IMR-90 (cell line): ENCODE results near the gene CWC22. TPM values are rescaled to one million over a fixed set of nuclear protein-coding genes. Genes with fewer than 3 reads are reported as not detected.

Source experiments
- ATAC-seq: fragments of 200-7000 bp; cut with Tn5 transposase; 2 replicates; pipeline ENCODE4 v1.9.1; 2020; ENCODE audit warnings: low read depth, mild to moderate bottlenecking, moderate library complexity
- BruUV-seq: library from RNA; stranded (reverse); fragments of 400-500 nt; replicated peaks from 2 replicates; lab custom pipeline; 2021; lab: Mats Ljungman, UMichigan
- CTCF ChIA-PET: fragments of 300-600 bp; formaldehyde crosslinking; extraction: SDS; loops from one replicate; lab custom pipeline; 2021; ENCODE audit warnings: antibody characterized with exemption; lab: Yijun Ruan, JAX
- POLR2A ChIA-PET: fragments of 300-600 bp; sonication (Branson Sonifier 250); formaldehyde crosslinking; loops from one replicate; lab custom pipeline; 2022; ENCODE audit warnings: antibody characterized with exemption; ENCODE audit not compliant: unreplicated experiment; lab: Charles Lee
- DNase-seq: peaks from one replicate; pipeline ENCODE4 v3.0.0; 2013
- H2AFZ ChIP-seq: replicated peaks from 2 replicates; pipeline ENCODE3; 2013; ENCODE audit warnings: low read length, mild to moderate bottlenecking; ENCODE audit not compliant: poor library complexity
- H2AK5ac ChIP-seq: 2 replicates; pipeline ENCODE4 v1.6.1; 2013; ENCODE audit warnings: low read depth, low read length, inconsistent platforms
- H2AK9ac ChIP-seq: replicated peaks from 2 replicates; pipeline ENCODE3; 2013; ENCODE audit warnings: mild to moderate bottlenecking, low read depth, low read length, moderate library complexity; ENCODE audit not compliant: poor library complexity
- H2BK120ac ChIP-seq: 2 replicates; pipeline ENCODE4 v1.6.1; 2013; ENCODE audit warnings: low read depth, low read length, inconsistent platforms
- H2BK15ac ChIP-seq: 3 replicates; pipeline ENCODE4 v1.6.1; 2013; ENCODE audit warnings: low read depth, low read length, inconsistent platforms
- H2BK20ac ChIP-seq: 2 replicates; pipeline ENCODE4 v1.6.1; 2013; ENCODE audit warnings: low read depth, mild to moderate bottlenecking, inconsistent platforms, low read length, moderate library complexity
- H2BK5ac ChIP-seq: 2 replicates; pipeline ENCODE4 v1.6.1; 2013; ENCODE audit warnings: mild to moderate bottlenecking, low read depth, low read length, inconsistent platforms; ENCODE audit not compliant: poor library complexity, severe bottlenecking
- H3K14ac ChIP-seq: replicated peaks from 2 replicates; pipeline ENCODE4 v1.6.1; 2013; ENCODE audit warnings: low read depth, low read length, inconsistent platforms
- H3K18ac ChIP-seq: 2 replicates; pipeline ENCODE4 v1.6.1; 2013; ENCODE audit warnings: low read depth, low read length, control low read depth
- H3K23ac ChIP-seq: 2 replicates; pipeline ENCODE4 v1.6.1; 2013; ENCODE audit warnings: low read depth, low read length, inconsistent platforms
- H3K27ac ChIP-seq: 2 replicates; pipeline ENCODE4 v1.5.1; 2013; ENCODE audit warnings: mild to moderate bottlenecking, control low read depth, low read length; ENCODE audit not compliant: insufficient read depth
- H3K27me3 ChIP-seq: 2 replicates; pipeline ENCODE4 v1.6.1; 2013; ENCODE audit warnings: low read length; ENCODE audit not compliant: control insufficient read depth, insufficient read depth
- H3K36me3 ChIP-seq: 2 replicates; pipeline ENCODE4 v1.6.1; 2013; ENCODE audit warnings: low read length, mixed read lengths; ENCODE audit not compliant: control insufficient read depth, insufficient read depth
- H3K4ac ChIP-seq: 2 replicates; pipeline ENCODE4 v1.6.1; 2013; ENCODE audit warnings: low read depth, low read length, inconsistent platforms
- H3K4me1 ChIP-seq: 2 replicates; pipeline ENCODE4 v1.6.1; 2013; ENCODE audit warnings: low read length, mixed read lengths; ENCODE audit not compliant: control insufficient read depth, insufficient read depth
- H3K4me2 ChIP-seq: 2 replicates; pipeline ENCODE4 v1.6.1; 2013; ENCODE audit warnings: low read depth, mild to moderate bottlenecking, control low read depth, low read length, moderate library complexity
- H3K4me3 ChIP-seq: 2 replicates; pipeline ENCODE4 v1.5.1; 2013; ENCODE audit warnings: low read depth, mild to moderate bottlenecking, control low read depth, low read length, moderate library complexity; ENCODE audit not compliant: insufficient read depth
- H3K56ac ChIP-seq: 2 replicates; pipeline ENCODE4 v1.6.1; 2013; ENCODE audit warnings: low read length, inconsistent platforms; ENCODE audit not compliant: insufficient read depth; ENCODE audit errors: extremely low read depth
- H3K79me1 ChIP-seq, 2 experiments: 2 replicates each; pipeline ENCODE4 v1.6.1; 2013; ENCODE audit warnings: low read length in 2 of 2, inconsistent platforms in 1 of 2, low read depth in 1 of 2
- H3K9ac ChIP-seq: 2 replicates; pipeline ENCODE4 v1.6.1; 2013; ENCODE audit warnings: low read depth, low read length, control low read depth
- H3K9me1 ChIP-seq: 2 replicates; pipeline ENCODE4 v1.6.1; 2013; ENCODE audit warnings: low read length, inconsistent platforms; ENCODE audit not compliant: insufficient read depth
- H3K9me3 ChIP-seq: 2 replicates; pipeline ENCODE4 v1.6.1; 2013; ENCODE audit warnings: low read length; ENCODE audit not compliant: control insufficient read depth, insufficient read depth
- H4K20me1 ChIP-seq: 2 replicates; pipeline ENCODE4 v1.6.1; 2013; ENCODE audit warnings: low read length, inconsistent platforms; ENCODE audit not compliant: insufficient read depth
- H4K5ac ChIP-seq: 2 replicates; pipeline ENCODE4 v1.6.1; 2013; ENCODE audit warnings: mild to moderate bottlenecking, low read depth, low read length, control low read depth
- H4K8ac ChIP-seq, 2 experiments: 2 replicates each; pipeline ENCODE4 v1.6.1; 2013; ENCODE audit warnings: low read depth in 2 of 2, low read length in 2 of 2, control low read depth in 1 of 2, inconsistent platforms in 1 of 2
- H4K91ac ChIP-seq: 2 replicates; pipeline ENCODE4 v1.6.1; 2013; ENCODE audit warnings: low read depth, low read length, inconsistent platforms; ENCODE audit not compliant: insufficient read depth
- USF2 ChIP-seq: fragments of 150-350 bp; IDR thresholded peaks from 2 replicates; pipeline ENCODE4 v1.6.1; 2017; ENCODE audit warnings: mild to moderate bottlenecking, antibody characterized with exemption, low read length, low read depth
- WGBS, 2 experiments: methylation state at CpG; one replicate each; pipeline versions ENCODE4 v1.1.5 to v1.1.7; 2013; ENCODE audit warnings: missing lambda C conversion rate in 2 of 2; ENCODE audit not compliant: insufficient read length in 1 of 2; ENCODE audit errors: extremely low coverage in 2 of 2; 5-methylcytosine and 5-hydroxymethylcytosine counted together
- dilution Hi-C: fragments of 300-500 bp; cut with HindIII; formaldehyde crosslinking; loops from one replicate; pipeline ENCODE4 v1.14.3; 2018; ENCODE audit warnings: low sequenced_read_pairs; ENCODE audit not compliant: unreplicated experiment
- in situ Hi-C: fragments of 300-500 bp; cut with MboI; formaldehyde crosslinking; loops from 3 replicates; pipeline ENCODE4 v1.14.3; 2019; ENCODE audit warnings: low sequenced_read_pairs, inconsistent platforms, mixed read lengths
- intact Hi-C: fragments of 100-400 bp; cut with micrococcal nuclease; formaldehyde crosslinking; loops from 2 replicates; pipeline ENCODE4 v1.10.0; 2022
- polyA plus RNA-seq, 3 experiments: library from polyadenylated mRNA; depleted of rRNA; stranded (reverse); fragments of >200 nt; gene quantifications; 2 replicates each; pipeline ENCODE4 v1.2.3, GENCODE V29; 2012; ENCODE audit warnings: low replicate concordance in 1 of 3
- total RNA-seq: library from RNA; depleted of rRNA; stranded (reverse); fragments of >200 nt; gene quantifications from 2 replicates; pipeline ENCODE4 v1.2.3, GENCODE V29; 2012

Gene CWC22
- total and polyA plus RNA-seq, 2 of the 4 experiments (the other 2 are of a cell fraction), result 4.5 to 17.9 TPM

DNA sequence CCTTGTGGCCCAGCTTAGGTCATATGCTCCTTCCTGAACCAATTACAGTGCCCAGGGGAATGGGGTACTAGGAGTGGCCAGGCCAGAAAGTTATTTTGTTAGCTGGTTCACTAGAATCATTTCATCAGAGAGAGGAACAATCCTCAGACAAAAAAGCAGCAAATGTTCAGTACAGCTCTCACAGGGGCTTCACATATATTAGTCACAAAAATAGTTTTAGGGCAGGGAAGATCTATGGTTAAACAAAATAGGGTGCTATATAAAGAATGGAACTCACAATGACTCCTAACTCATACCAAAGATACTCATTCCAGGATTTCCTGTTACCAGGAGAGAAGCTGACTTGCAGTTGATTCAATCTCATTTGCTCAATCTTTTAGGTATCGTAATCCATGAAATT lies 71.0 kb downstream of the CWC22 start:
- Histone ChIP-seq H3K4ac (no peak overlapping the region), H4K91ac (no peak overlapping the region), H3K9me3 (no peaks in the 10 kb centered on the region), H3K18ac (no peak overlapping the region), H3K4me1 (no peaks in the 10 kb centered on the region), H3K4me2 (no peak overlapping the region), H3K27ac (no peak overlapping the region), H2AFZ (no peak overlapping the region), H3K9ac (no peak overlapping the region), H4K20me1 (no peaks in the 10 kb centered on the region), H3K56ac (no peak overlapping the region), H2BK15ac (no peak overlapping the region), H3K36me3 (no peaks in the 10 kb centered on the region), H2AK9ac (no peak overlapping the region), H3K79me1 (no peaks in the 10 kb centered on the region), H3K23ac (no peak overlapping the region), H3K4me3 (no peak overlapping the region), H2BK20ac (no peak overlapping the region), H4K5ac (no peak overlapping the region), H2BK5ac (no peak overlapping the region), H3K27me3 (no peaks in the 10 kb centered on the region), H2AK5ac (no peak overlapping the region), H2BK120ac (no peak overlapping the region), H4K8ac (no peak overlapping the region), H3K9me1 (no peaks in the 10 kb centered on the region), H3K14ac (no peak overlapping the region)
- CTCF ChIA-PET, result interaction anchor here (1.1 to 1.2 kb wide), 2 partner anchors 12 to 342 kb away, joined by 3 read pairs; no protein-coding TSS in a partner anchor
- BruUV-seq, result no TSS peak
- dilution Hi-C loops (no loop called here), intact Hi-C loops (no loop called here), in situ Hi-C loops (no loop called here)
- no peak; the same call in 1 of the 2 replicates for ATAC-seq
- peak; percentile 21 for DNase-seq
- POLR2A ChIA-PET, result no interaction called here
- TF ChIP-seq USF2, result no peak
- WGBS, 2 experiments, result no CpG with 5 or more reads among the region's 1 CpG
